Activated T-helper 1 cell treated with Interleukin-2 at 50 U/mL for 16 hours (primary cell): ENCODE measurements around the gene ALAS1.

Experiments used
- DNase-seq: peaks from one replicate; pipeline ENCODE4 v3.0.0-alpha.2; 2020; ENCODE audit warnings: low read depth

Gene ALAS1

GRCh38 chr3:52234516-52235447 lies 36.8 kb downstream of the ALAS1 start:
- no peak for DNase-seq

- DNase-seq, result no peak
Observed at GRCh38 chr3:52236424-52236886, 38.5 kb downstream of the ALAS1 start.

- no peak for DNase-seq
Observed at GRCh38 chr3:52237006-52237656, 39.2 kb downstream of the ALAS1 start.

- no peak for DNase-seq
Observed at GRCh38 chr3:52237657-52238172, 39.8 kb downstream of the ALAS1 start.

- no peak for DNase-seq
Observed at GRCh38 chr3:52238193-52238760, 40.3 kb downstream of the ALAS1 start.

GRCh38 chr3:52238761-52239701 lies 41.1 kb downstream of the ALAS1 start, which contains the start of gene TWF2:
Gene TWF2, minus strand, starts transcription at chr3:52239158. Its CDS starts 142 bp downstream, at chr3:52239016.
- peak; percentile 81 for DNase-seq

GRCh38 chr3:52240059-52240885 lies 42.3 kb downstream of the ALAS1 start:
- DNase-seq, result no peak

- DNase-seq, result no peak
Observed at GRCh38 chr3:52240886-52241370, 43.0 kb downstream of the ALAS1 start.

- DNase-seq, result no peak
Observed at GRCh38 chr3:52242039-52242438, 44.1 kb downstream of the ALAS1 start.

GRCh38 chr3:52243791-52244628 lies 46.0 kb downstream of the ALAS1 start:
- DNase-seq, result no peak

GRCh38 chr3:52245322-52246263 lies 47.6 kb downstream of the ALAS1 start, which contains the start of gene PPM1M:
Gene PPM1M, plus strand, starts transcription at chr3:52245759. Its CDS starts 66 bp downstream, at chr3:52245825.
- DNase-seq, result peak; percentile 72

GRCh38 chr3:52246264-52246620 lies 48.3 kb downstream of the ALAS1 start:
- DNase-seq, result no peak

GRCh38 chr3:52246728-52247408 lies 48.9 kb downstream of the ALAS1 start:
- no peak for DNase-seq

GRCh38 chr3:52247409-52248164 lies 49.6 kb downstream of the ALAS1 start:
- no peak for DNase-seq

- no peak for DNase-seq
Observed at GRCh38 chr3:52248165-52248541, 50.2 kb downstream of the ALAS1 start.

- no peak for DNase-seq
Observed at GRCh38 chr3:52248816-52249547, 51.0 kb downstream of the ALAS1 start.
